Gastroesophageal sphincter (tissue), 3 donors: ENCODE data around the gene DNAJC5.
"Not testable (repeated sequence)": the region's sequence is repeated elsewhere in the genome, so short reads cannot be mapped to it uniquely, and the experiment has no call there.

Experiments
- CTCF ChIP-seq, 4 experiments: fragments of 200-600 bp in 2 of 4; fragments of 450-650 bp in 2 of 4; sonication (generic) in 1 of 4; IDR thresholded peaks; one replicate each; pipeline ENCODE4 v1.5.1; 2017 to 2019; ENCODE audit warnings: antibody characterized with exemption in 4 of 4, mild to moderate bottlenecking in 2 of 4, moderate library complexity in 2 of 4
- EP300 ChIP-seq: sonication (generic); formaldehyde crosslinking; IDR thresholded peaks from one replicate; pipeline ENCODE4 v1.6.1; 2017; ENCODE audit warnings: antibody characterized with exemption, mild to moderate bottlenecking

GRCh38 chr20:63960654-63961621 lies 66.0 kb downstream of the DNAJC5 start:
- TF ChIP-seq CTCF (IDR thresholded peaks at IDR 0.05); EP300: not testable (repeated sequence)
